HUES64 (cell line): ENCODE results near the gene CABLES2.
A peak's percentile ranks its signal among the peaks of the same experiment; 100 is the strongest.

Experiments used
- H3K27ac ChIP-seq: 2 replicates; pipeline ENCODE4 v1.7.0; 2013; ENCODE audit warnings: low read depth, low read length, inconsistent platforms
- H3K27me3 ChIP-seq: 2 replicates; pipeline ENCODE4 v1.6.1; 2013; ENCODE audit warnings: mild to moderate bottlenecking, low read length; ENCODE audit not compliant: insufficient read depth
- H3K36me3 ChIP-seq: 2 replicates; pipeline ENCODE4 v1.6.1; 2013; ENCODE audit warnings: mild to moderate bottlenecking, low read length; ENCODE audit not compliant: insufficient read depth
- H3K4me1 ChIP-seq: 2 replicates; pipeline ENCODE4 v1.6.1; 2013; ENCODE audit warnings: mild to moderate bottlenecking, low read length, moderate library complexity; ENCODE audit not compliant: insufficient read depth
- H3K4me3 ChIP-seq: 2 replicates; pipeline ENCODE4 v1.5.1; 2013; ENCODE audit warnings: mild to moderate bottlenecking, low read length, moderate library complexity
- H3K9ac ChIP-seq: 2 replicates; pipeline ENCODE4 v1.6.1; 2013; ENCODE audit warnings: mild to moderate bottlenecking, low read depth, low read length
- H3K9me3 ChIP-seq: 2 replicates; pipeline ENCODE4 v1.6.1; 2013; ENCODE audit warnings: low read depth, low read length; ENCODE audit not compliant: insufficient read depth
- WGBS: fragments of 150-250, 120-280 bp; methylation state at CpG from one replicate; pipeline ENCODE4 v1.1.7; 2013; ENCODE audit warnings: missing lambda C conversion rate; 5-methylcytosine and 5-hydroxymethylcytosine counted together

CABLES2 gene

DNA sequence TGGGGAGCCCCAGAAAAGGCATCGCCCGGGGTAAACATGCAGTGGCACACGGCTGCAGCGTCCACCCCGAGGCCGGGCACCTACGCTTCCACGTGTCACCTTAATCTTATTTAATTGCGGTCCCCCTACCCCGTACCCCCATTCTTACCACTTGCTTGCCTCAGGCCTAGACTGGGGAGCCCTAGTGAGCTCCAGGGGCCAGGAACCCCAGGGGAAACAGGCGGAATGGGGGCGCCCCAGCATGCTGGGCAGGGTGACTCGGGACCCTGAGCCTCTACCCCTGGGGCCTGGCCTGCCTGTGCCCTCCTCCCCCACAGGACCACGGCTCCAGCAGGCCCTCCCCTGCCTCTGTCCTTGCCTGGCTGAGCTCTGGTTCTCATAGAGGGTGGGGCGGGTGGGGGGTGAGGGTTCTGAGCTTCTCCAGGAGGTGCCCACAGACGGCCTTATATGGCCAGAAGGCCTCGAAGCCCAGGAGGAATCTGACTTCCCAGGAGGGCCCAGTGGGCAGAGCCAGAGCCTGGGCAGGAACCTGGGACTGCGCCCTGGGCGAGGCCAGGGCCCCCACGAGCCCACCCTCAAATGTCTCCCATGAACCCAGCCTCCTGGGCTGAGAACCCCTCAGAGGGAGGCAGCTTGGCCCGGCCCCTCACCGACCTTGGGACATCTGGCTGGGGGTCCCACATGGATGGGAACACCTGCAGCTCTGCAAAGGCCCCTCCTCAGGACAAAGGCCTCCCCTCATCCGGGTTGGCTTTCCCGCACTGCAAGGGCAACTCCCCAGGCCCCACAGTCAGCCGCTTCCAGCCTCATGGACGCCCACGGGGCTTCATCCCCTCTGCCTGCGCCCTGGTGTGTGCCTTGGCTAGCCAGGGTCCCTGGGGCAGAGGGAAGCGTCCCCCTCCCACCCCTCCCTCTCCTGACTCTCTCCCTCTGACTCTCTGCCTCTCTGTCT is 34.8 kb downstream of the CABLES2 start:
- no peaks in the 10 kb centered on the region for H3K9me3 ChIP-seq
- 88% methylated on average over 29 of the region's 29 CpGs for WGBS
- peaks cover 50% of the 10 kb centered on the region for H3K4me1 ChIP-seq
- no peak overlapping the region for H3K4me3 ChIP-seq
- no peaks in the 10 kb centered on the region for H3K27me3 ChIP-seq
- H3K27ac ChIP-seq, result no peak overlapping the region
- no peaks in the 10 kb centered on the region for H3K36me3 ChIP-seq
- no peak overlapping the region for H3K9ac ChIP-seq

DNA sequence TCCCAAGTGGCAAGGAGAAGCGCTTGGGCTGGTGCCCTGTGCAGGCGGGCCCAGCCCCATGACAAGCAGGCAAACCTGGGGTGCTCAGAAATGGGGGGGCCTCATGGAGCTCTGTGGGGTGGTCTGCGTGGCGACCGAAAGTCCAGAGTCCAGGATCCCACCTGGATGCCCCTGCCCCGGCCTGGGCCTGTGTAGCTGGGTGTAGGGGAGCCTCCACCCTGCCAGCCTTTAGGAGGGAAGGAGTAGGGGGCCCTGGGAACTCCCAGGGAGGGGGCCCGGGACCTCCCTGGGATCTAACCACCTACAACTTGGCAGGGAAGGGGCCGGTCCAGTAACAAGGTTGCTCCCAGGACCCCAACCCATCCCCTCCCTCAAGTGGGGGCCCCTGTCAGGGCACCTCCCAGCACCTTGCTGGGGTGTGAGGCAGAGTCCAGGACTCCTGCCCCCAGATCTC is 35.5 kb downstream of the CABLES2 start:
- Histone ChIP-seq H3K4me1 (peaks cover 44% of the 10 kb centered on the region), H3K36me3 (no peaks in the 10 kb centered on the region), H3K27ac (no peak overlapping the region), H3K4me3 (no peak overlapping the region), H3K27me3 (no peaks in the 10 kb centered on the region), H3K9ac (no peak overlapping the region), H3K9me3 (no peaks in the 10 kb centered on the region)
- 95% methylated on average over 7 of the region's 8 CpGs for WGBS

DNA sequence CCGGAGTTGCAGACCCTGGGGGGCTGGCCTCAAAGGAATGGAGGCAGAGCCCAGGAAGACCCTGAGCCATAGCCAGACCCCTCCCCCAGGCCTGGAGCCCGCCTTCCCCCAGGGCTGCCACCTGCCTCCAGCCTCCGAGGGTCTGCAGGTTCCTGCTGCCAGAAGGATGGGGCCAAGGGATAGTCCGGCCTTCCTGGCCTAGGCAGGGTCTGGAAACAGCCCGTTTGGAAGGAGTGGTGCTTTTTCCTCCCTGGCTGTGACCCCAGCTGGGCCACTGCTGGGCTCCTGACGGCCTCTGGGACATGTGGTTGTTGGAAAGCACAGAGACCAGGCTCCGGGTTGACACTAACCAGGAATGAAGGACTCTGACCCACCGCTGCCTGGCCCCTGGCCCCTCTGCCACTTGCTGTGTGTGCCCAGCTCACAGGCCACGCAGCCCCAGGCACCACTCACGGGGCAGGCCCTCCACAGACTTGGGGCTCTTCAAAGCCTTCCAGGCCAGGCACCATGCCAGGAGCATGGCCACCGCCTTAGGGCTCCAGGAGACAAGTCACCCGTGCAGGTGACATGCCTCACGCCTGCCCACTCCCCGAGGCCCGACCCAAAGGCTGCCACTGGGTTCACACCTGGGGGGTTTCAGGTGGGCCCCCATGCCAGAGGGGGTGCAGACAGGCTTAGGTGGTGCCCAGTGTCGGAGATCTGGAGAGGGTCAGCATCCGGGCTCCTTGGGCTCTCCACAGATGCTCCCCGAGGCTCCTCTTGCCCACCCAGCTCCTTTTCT is 36.1 kb downstream of the CABLES2 start:
- peaks cover 39% of the 10 kb centered on the region for H3K4me1 ChIP-seq
- no peaks in the 10 kb centered on the region for H3K9me3 ChIP-seq
- no peak overlapping the region for H3K4me3 ChIP-seq
- WGBS, result 80% methylated on average over 18 of the region's 18 CpGs
- no peaks in the 10 kb centered on the region for H3K36me3 ChIP-seq
- no peaks in the 10 kb centered on the region for H3K27me3 ChIP-seq
- H3K9ac ChIP-seq, result no peak overlapping the region
- H3K27ac ChIP-seq, result no peak overlapping the region

DNA sequence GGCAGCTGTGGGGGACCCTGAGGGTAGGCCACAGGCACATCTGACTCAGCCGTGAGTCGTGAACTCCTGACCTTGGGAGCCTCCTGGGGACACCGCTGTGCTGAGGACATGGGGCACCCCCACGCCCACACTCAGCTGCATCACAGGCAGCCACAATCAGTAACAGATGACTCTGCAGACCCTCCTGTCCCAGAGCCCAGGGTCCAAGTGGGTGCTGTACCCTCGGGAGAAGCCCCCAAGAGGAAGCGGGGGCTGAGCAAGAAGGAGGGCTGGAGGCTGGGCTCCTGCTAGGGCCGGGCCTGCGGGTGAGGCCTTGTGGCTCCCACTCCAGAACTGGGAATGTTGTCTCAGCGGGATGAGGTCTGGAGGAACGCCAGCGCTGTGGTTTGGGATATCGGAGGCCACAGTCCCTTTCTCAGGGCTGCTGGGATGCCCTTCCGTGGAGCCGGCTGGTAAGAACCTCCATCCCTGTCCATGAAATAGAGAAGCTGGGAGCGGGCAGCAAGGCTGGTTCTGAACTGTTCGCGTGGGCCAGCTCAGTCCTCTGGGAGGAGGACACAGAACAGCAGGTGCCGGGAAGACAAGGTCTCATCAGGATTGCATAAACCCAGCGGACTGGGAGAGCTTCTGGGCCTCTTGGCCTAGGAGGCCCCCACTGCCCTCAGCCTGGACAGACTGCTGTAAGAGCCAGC is 36.8 kb downstream of the CABLES2 start:
- H3K27ac ChIP-seq, result no peak overlapping the region
- no peak overlapping the region for H3K4me3 ChIP-seq
- H3K9ac ChIP-seq, result no peak overlapping the region
- H3K36me3 ChIP-seq, result no peaks in the 10 kb centered on the region
- H3K9me3 ChIP-seq, result no peaks in the 10 kb centered on the region
- peaks cover 37% of the 10 kb centered on the region for H3K4me1 ChIP-seq
- 81% methylated on average over 19 of the region's 19 CpGs for WGBS
- no peaks in the 10 kb centered on the region for H3K27me3 ChIP-seq

DNA sequence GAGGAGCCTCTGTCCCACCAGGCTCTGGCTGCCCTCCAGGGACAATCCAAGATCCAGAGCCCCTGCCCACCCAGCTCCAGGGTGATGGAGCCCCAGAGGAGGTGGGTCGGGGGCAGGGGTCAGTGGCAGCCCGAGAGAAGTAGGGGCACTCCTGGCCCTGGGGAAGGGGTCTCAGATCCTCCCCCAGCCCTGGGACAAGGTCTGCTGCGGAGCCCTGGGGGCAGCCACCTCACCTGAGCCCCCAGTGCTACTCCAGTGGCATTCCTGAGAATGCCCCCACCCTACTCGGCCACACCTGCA is 37.3 kb downstream of the CABLES2 start:
- 75% methylated on average over 4 of the region's 4 CpGs for whole genome bisulfite sequencing
- no peaks in the 10 kb centered on the region for H3K36me3 ChIP-seq
- no peaks in the 10 kb centered on the region for H3K9me3 ChIP-seq
- peak overlapping the region; percentile 60; the same call in 1 of the 2 replicates for H3K4me3 ChIP-seq
- H3K27me3 ChIP-seq, result no peaks in the 10 kb centered on the region
- no peak overlapping the region for H3K9ac ChIP-seq
- peaks cover 38% of the 10 kb centered on the region for H3K4me1 ChIP-seq
- H3K27ac ChIP-seq, result peak overlapping the region; percentile 1; the same call in 1 of the 2 replicates

DNA sequence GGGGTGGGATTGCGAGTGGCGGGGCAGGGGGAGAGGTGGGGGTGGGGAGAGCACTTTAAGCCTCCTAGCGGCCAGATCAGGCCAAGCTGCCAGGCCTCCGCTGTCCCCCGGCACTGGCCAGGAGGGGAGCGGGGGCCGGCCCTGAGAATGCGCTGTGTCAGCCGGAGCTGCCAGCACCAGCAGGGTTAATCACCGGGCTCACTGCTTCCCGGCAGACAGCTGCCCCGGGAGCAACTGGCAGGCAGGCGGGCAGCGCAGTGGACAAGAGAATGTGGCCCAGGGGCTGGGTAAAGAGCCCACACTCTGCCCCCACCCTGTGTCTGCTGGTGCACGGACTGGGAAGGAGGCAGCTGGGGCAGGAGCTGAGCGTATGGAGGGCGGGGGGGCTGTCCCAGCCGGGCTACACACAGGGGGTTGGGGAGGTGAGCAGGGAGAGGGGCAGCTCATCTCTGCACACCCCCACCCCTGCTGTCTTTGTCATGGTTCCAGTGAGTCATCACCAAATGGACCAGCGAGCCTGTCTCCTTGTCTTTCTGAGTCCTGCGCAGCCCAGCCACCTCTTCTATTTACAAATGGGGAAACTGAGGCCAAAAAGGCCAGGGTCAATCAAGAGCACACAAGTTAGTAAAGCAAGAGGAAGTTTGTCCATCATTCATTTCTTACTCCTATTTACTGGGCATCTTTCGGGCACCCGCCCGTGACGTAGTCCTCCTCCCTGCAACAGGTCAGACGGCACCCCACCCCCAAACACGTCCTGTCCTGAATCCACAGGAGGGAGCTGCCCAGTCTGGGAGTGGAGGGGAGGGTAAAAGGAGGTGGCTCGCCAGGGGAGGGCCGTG is 37.9 kb downstream of the CABLES2 start:
- Histone ChIP-seq H3K4me3 (peak overlapping the region; percentile 60), H3K4me1 (peaks cover 43% of the 10 kb centered on the region), H3K36me3 (no peaks in the 10 kb centered on the region), H3K9ac (peak overlapping the region; percentile 82), H3K27me3 (no peaks in the 10 kb centered on the region), H3K27ac (peak overlapping the region; percentile 89), H3K9me3 (no peaks in the 10 kb centered on the region)
- WGBS, result 18% methylated on average over 23 of the region's 28 CpGs

DNA sequence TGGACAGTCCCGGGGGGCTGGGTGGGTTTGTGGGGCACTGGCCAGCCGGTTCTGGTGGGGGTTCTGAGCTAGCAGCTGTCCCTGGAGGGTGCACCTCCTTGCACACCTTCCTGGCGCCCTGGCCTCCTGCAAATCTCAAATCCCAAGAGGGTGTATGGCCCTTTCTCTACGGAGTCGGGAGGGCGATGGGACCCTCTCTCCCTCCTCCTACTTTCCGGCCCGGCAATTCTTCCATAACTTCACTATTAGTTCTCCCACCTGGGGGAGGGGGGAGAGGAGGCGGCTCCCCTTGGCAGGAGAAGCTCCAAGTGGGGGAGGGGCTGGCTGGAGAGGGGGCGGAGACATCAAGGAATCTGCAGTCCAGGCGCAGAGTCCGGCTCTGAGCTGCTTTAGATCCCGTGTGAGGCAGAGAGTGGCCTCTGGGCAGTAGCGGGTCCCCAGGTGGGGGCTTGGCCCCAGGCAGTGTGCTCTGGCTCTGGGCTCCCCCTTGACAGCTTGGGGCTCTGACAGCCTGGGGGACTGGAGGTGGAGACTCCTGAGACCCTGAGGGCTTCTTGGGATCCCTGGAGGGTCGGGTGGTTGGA is 38.6 kb downstream of the CABLES2 start:
- Histone ChIP-seq H3K27me3 (no peaks in the 10 kb centered on the region), H3K36me3 (no peaks in the 10 kb centered on the region), H3K9me3 (no peaks in the 10 kb centered on the region), H3K9ac (peak overlapping the region; percentile 82), H3K4me3 (peak overlapping the region; percentile 60), H3K4me1 (peaks cover 49% of the 10 kb centered on the region), H3K27ac (peak overlapping the region; percentile 89)
- WGBS, result 5% methylated on average over 13 of the region's 15 CpGs

DNA sequence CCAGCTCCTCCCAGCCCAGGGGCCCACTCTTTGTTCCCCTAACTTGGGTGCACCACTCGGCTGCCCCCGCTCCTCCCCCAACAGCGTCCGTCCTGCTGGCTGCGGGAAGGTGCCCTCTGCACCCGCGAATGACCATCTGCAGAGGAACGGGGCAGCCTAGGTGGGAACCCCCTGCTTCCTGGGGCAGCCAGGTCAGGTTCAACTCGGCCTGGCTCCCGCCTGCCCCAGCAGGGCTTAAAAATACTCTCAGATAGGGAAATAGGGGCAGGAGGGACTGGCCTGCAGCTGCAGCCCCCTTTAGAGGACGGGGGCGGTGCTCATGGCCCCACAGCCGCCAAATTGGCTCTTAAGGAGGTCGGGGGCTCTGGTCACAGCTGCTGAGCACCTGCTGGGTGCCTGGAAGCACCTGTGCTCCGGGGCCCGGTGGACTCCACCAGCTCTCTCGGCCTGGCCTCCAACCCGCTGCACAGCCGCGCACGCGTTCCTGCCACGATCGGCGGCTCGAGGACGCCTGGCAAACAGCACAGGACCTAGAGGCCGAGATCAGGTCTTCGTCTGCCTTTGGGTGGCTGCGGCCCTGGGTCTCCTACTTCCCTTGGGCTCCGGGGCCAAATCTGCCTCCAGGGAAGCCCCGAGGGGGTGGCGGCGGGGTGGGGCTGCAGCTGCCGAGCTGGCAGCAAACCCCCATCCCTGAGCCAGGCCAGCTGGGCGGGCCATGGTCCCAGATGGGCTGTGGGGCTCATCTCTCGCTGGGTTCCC is 39.3 kb downstream of the CABLES2 start:
- H3K27me3 ChIP-seq, result no peaks in the 10 kb centered on the region
- WGBS, result 4% methylated on average over 37 of the region's 37 CpGs
- H3K9ac ChIP-seq, result peak overlapping the region; percentile 82
- peaks cover 56% of the 10 kb centered on the region for H3K4me1 ChIP-seq
- peak overlapping the region; percentile 89 for H3K27ac ChIP-seq
- H3K36me3 ChIP-seq, result no peaks in the 10 kb centered on the region
- H3K4me3 ChIP-seq, result peak overlapping the region; percentile 60
- no peaks in the 10 kb centered on the region for H3K9me3 ChIP-seq

DNA sequence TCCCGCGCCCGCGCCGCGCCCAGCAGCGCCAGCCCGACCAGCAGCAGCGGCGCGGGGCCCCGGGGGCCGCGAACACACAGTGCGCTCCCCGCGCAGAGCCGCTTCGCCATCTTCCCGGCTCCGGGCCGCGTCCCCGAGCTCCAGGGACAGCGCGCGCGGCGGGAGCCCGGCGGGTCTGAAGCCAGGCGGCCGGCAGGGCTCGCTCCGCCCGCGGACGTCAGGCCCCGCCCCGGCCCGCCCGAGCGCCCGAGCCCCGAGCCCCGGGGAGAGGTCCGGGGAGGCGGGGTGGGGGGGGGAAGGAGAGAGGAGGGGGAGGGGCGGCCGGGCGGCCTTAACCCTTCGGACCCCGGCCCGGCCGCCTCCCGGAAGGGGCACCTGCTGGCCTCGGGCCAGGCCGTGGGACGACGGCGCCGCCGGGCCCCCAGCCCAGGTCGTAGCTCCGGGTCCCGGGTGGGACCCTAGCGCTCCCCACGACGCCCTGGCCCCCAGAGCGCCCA is 39.9 kb downstream of the CABLES2 start, which contains the start of gene LAMA5:
TSS of gene LAMA5 (minus strand) at position 177 of the 497 bp plus-strand sequence. CDS start at position 110, 67 bp downstream.
- H3K9ac ChIP-seq, result peak within 1 kb of the TSS; percentile 85
- peak within 1 kb of the TSS; percentile 92 for H3K27ac ChIP-seq
- peak within 1 kb of the TSS; percentile 80 for H3K4me3 ChIP-seq
- WGBS, result 1% methylated on average over 57 of the region's 70 CpGs
- peaks cover 2% of the 10 kb centered on the region; the same call in 1 of the 2 replicates for H3K36me3 ChIP-seq
- H3K9me3 ChIP-seq, result no peaks in the 10 kb centered on the region
- peaks cover 61% of the 10 kb centered on the region for H3K4me1 ChIP-seq
- no peaks in the 10 kb centered on the region for H3K27me3 ChIP-seq
